Activated naive CD8-positive, alpha-beta T cell treated with anti-CD3 and anti-CD28 coated beads for 36 hours (primary cell): ENCODE results near the gene FASTK. TPM values are rescaled to one million over a fixed set of nuclear protein-coding genes. Genes with fewer than 3 reads are reported as not detected.

ENCODE experiments used
- DNase-seq: peaks from one replicate; pipeline ENCODE4 v3.0.0; 2021
- H3K27ac Mint-ChIP-seq: one replicate; pipeline ENCODE4 v1.8.0; 2022; ENCODE audit warnings: mild to moderate bottlenecking, moderate library complexity, mixed read lengths
- H3K27me3 Mint-ChIP-seq: one replicate; pipeline ENCODE4 v1.8.0; 2022; ENCODE audit warnings: mild to moderate bottlenecking, mixed read lengths
- H3K36me3 Mint-ChIP-seq: one replicate; pipeline ENCODE4 v1.8.0; 2021; ENCODE audit warnings: mild to moderate bottlenecking, mixed read lengths
- H3K4me1 Mint-ChIP-seq: one replicate; pipeline ENCODE4 v1.8.0; 2021; ENCODE audit warnings: mixed read lengths
- H3K4me3 Mint-ChIP-seq: one replicate; pipeline ENCODE4 v1.8.0; 2022; ENCODE audit warnings: mild to moderate bottlenecking, moderate library complexity, mixed read lengths
- H3K9me3 Mint-ChIP-seq: one replicate; pipeline ENCODE4 v1.8.0; 2022; ENCODE audit warnings: mixed read lengths
- total RNA-seq, 2 experiments: library from RNA; stranded (reverse); gene quantifications; one replicate each; pipeline ENCODE4 v1.2.3, GENCODE V29; 2021

Gene FASTK
- total RNA-seq = 10 to 100 TPM; 65.9 to 68.7 TPM

- no peaks in the 10 kb centered on the region for H3K9me3 Mint-ChIP-seq
- H3K27ac Mint-ChIP-seq = peak within 1 kb of the TSS; percentile 68
- peaks cover 15% of the 10 kb centered on the region for H3K36me3 Mint-ChIP-seq
- peak; percentile 94 for DNase-seq
- H3K4me3 Mint-ChIP-seq = peak within 1 kb of the TSS; percentile 99
- H3K27me3 Mint-ChIP-seq = peaks cover 13% of the 10 kb centered on the region
- H3K4me1 Mint-ChIP-seq = peaks cover 31% of the 10 kb centered on the region
These were observed at the start of gene FASTK for GRCh38 chr7:151080522-151081169. Gene FASTK (minus strand): TSS chr7:151080809. CDS start chr7:151080766, 43 bp downstream.

- H3K27ac Mint-ChIP-seq = no peak overlapping the region
- no peak overlapping the region for H3K4me3 Mint-ChIP-seq
- H3K4me1 Mint-ChIP-seq = no peaks in the 10 kb centered on the region
- no peak for DNase-seq
- H3K27me3 Mint-ChIP-seq = no peaks in the 10 kb centered on the region
- peaks cover 2% of the 10 kb centered on the region for H3K36me3 Mint-ChIP-seq
- H3K9me3 Mint-ChIP-seq = no peaks in the 10 kb centered on the region
These were observed 49.5 kb upstream of the FASTK start for GRCh38 chr7:151129960-151130591.

- H3K4me1 Mint-ChIP-seq = no peaks in the 10 kb centered on the region
- peaks cover 2% of the 10 kb centered on the region for H3K36me3 Mint-ChIP-seq
- H3K27me3 Mint-ChIP-seq = no peaks in the 10 kb centered on the region
- H3K9me3 Mint-ChIP-seq = no peaks in the 10 kb centered on the region
- no peak overlapping the region for H3K27ac Mint-ChIP-seq
- no peak for DNase-seq
- no peak overlapping the region for H3K4me3 Mint-ChIP-seq
These were observed 48.7 kb upstream of the FASTK start for GRCh38 chr7:151129117-151129959.

- Mint-ChIP-seq H3K9me3 (no peaks in the 10 kb centered on the region), H3K27ac (no peak overlapping the region), H3K36me3 (peaks cover 8% of the 10 kb centered on the region), H3K4me3 (no peak overlapping the region), H3K27me3 (no peaks in the 10 kb centered on the region), H3K4me1 (no peaks in the 10 kb centered on the region)
- no peak for DNase-seq
These were observed 48.1 kb upstream of the FASTK start for GRCh38 chr7:151128716-151129115.

- H3K27ac Mint-ChIP-seq = no peak overlapping the region
- DNase-seq = no peak
- H3K36me3 Mint-ChIP-seq = peaks cover 10% of the 10 kb centered on the region
- no peaks in the 10 kb centered on the region for H3K9me3 Mint-ChIP-seq
- H3K27me3 Mint-ChIP-seq = no peaks in the 10 kb centered on the region
- no peak overlapping the region for H3K4me3 Mint-ChIP-seq
- no peaks in the 10 kb centered on the region for H3K4me1 Mint-ChIP-seq
These were observed 47.5 kb upstream of the FASTK start for GRCh38 chr7:151128144-151128543.

- Mint-ChIP-seq H3K27ac (no peak overlapping the region), H3K27me3 (no peaks in the 10 kb centered on the region), H3K9me3 (no peaks in the 10 kb centered on the region), H3K4me3 (no peak overlapping the region), H3K36me3 (peaks cover 10% of the 10 kb centered on the region), H3K4me1 (no peaks in the 10 kb centered on the region)
- DNase-seq = no peak
These were observed 46.0 kb upstream of the FASTK start for GRCh38 chr7:151126491-151127137.

- no peak for DNase-seq
- no peak overlapping the region for H3K4me3 Mint-ChIP-seq
- no peaks in the 10 kb centered on the region for H3K9me3 Mint-ChIP-seq
- H3K4me1 Mint-ChIP-seq = no peaks in the 10 kb centered on the region
- H3K27me3 Mint-ChIP-seq = no peaks in the 10 kb centered on the region
- H3K27ac Mint-ChIP-seq = no peak overlapping the region
- H3K36me3 Mint-ChIP-seq = peaks cover 10% of the 10 kb centered on the region
These were observed 45.4 kb upstream of the FASTK start for GRCh38 chr7:151125846-151126481.

- Mint-ChIP-seq H3K27me3 (no peaks in the 10 kb centered on the region), H3K4me3 (no peak overlapping the region), H3K9me3 (no peaks in the 10 kb centered on the region), H3K36me3 (peaks cover 10% of the 10 kb centered on the region), H3K4me1 (no peaks in the 10 kb centered on the region), H3K27ac (no peak overlapping the region)
- DNase-seq = no peak
These were observed 44.8 kb upstream of the FASTK start for GRCh38 chr7:151125470-151125845.

- no peak for DNase-seq
- H3K9me3 Mint-ChIP-seq = no peaks in the 10 kb centered on the region
- no peaks in the 10 kb centered on the region for H3K4me1 Mint-ChIP-seq
- H3K27me3 Mint-ChIP-seq = no peaks in the 10 kb centered on the region
- H3K27ac Mint-ChIP-seq = no peak overlapping the region
- H3K36me3 Mint-ChIP-seq = peaks cover 9% of the 10 kb centered on the region
- H3K4me3 Mint-ChIP-seq = no peak overlapping the region
These were observed 44.3 kb upstream of the FASTK start for GRCh38 chr7:151124899-151125399.

GRCh38 chr7:151124481-151124880 lies 43.9 kb upstream of the FASTK start:
- no peak for DNase-seq
- Mint-ChIP-seq H3K36me3 (peaks cover 9% of the 10 kb centered on the region), H3K9me3 (no peaks in the 10 kb centered on the region), H3K27ac (no peak overlapping the region), H3K27me3 (no peaks in the 10 kb centered on the region), H3K4me1 (no peaks in the 10 kb centered on the region), H3K4me3 (no peak overlapping the region)

- no peak overlapping the region for H3K4me3 Mint-ChIP-seq
- H3K36me3 Mint-ChIP-seq = peaks cover 9% of the 10 kb centered on the region
- no peaks in the 10 kb centered on the region for H3K9me3 Mint-ChIP-seq
- H3K27ac Mint-ChIP-seq = no peak overlapping the region
- DNase-seq = peak; percentile 78
- H3K4me1 Mint-ChIP-seq = no peaks in the 10 kb centered on the region
- H3K27me3 Mint-ChIP-seq = no peaks in the 10 kb centered on the region
These were observed 43.3 kb upstream of the FASTK start for GRCh38 chr7:151123822-151124464.

GRCh38 chr7:151123158-151123821 lies 42.7 kb upstream of the FASTK start:
- Mint-ChIP-seq H3K27ac (no peak overlapping the region), H3K9me3 (no peaks in the 10 kb centered on the region), H3K36me3 (peaks cover 9% of the 10 kb centered on the region), H3K4me3 (no peak overlapping the region), H3K4me1 (no peaks in the 10 kb centered on the region), H3K27me3 (no peaks in the 10 kb centered on the region)
- no peak for DNase-seq

GRCh38 chr7:151122796-151123157 lies 42.2 kb upstream of the FASTK start:
- Mint-ChIP-seq H3K36me3 (peaks cover 9% of the 10 kb centered on the region), H3K4me3 (no peak overlapping the region), H3K4me1 (no peaks in the 10 kb centered on the region), H3K27me3 (no peaks in the 10 kb centered on the region), H3K27ac (no peak overlapping the region), H3K9me3 (no peaks in the 10 kb centered on the region)
- no peak for DNase-seq

- DNase-seq = no peak
- no peak overlapping the region for H3K27ac Mint-ChIP-seq
- no peaks in the 10 kb centered on the region for H3K27me3 Mint-ChIP-seq
- no peaks in the 10 kb centered on the region for H3K9me3 Mint-ChIP-seq
- H3K4me3 Mint-ChIP-seq = no peak overlapping the region
- no peaks in the 10 kb centered on the region for H3K4me1 Mint-ChIP-seq
- H3K36me3 Mint-ChIP-seq = peaks cover 9% of the 10 kb centered on the region
These were observed 41.7 kb upstream of the FASTK start for GRCh38 chr7:151122276-151122675.
